Measurements from ENCODE around the gene ODF4.
"Not testable (repeated sequence)": the region's sequence is repeated elsewhere in the genome, so short reads cannot be mapped to it uniquely, and the experiment has no call there.

The ODF4 gene

DNA sequence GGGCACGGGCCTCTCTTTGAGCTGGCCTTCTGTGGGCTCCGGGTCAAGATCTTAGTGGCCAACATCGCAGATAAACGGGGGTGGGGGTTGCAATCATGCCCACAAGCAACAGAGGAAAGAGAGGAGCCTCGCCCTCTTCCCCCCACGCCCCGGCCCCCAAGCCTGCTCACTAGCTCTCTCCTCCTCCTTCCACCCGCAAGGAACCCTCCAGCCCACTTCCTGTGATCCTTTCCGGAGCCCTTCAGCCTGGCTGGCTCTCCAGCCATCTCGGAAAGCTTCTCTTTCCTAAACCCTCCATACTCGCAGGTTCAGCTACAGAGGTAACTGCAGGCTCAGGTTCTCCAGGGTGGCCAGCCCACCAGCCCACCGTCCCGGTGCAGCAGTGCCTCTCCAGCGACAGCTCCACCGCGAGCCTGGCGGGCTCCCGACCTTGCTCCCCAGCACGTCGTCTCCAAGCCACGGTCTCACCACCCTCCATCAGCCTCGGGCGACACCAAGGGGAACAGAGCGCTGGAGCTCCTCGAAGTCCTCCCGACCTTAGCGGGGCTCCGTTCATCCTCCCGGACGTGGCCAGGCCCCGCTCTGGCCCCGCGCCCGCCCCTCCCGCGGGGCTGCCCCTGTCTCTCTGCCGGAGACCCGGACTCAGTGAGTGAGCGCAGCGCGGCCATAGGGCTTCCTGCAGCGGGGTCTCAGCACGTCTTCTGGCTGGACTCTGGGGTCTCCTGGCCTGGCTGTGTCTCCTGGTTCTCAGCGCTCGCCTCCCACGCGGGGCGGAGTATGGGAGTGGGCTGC is 12.9 kb upstream of the ODF4 start:
- peak; percentile 71 for DNase-seq (ENCODE audit: low spot score)

DNA sequence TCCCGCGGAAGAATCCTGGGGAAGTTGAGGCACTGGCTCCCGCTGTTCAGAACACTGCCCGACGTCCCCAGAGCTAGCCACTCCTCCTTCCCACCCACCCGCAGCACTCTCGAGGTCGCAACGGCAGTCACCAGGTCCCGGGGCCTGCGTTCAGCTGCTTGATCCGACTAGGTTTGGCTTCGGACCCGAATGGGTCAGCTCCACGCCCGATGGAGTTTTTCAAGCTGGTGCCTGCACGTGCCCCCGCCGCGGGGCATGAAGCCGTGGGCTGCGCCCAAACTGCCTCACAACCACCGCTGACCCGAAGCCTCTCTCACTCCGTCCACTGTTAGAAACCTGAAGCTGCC is 12.4 kb upstream of the ODF4 start:
- no peak for DNase-seq (ENCODE audit: low spot score)

GRCh38 chr17:8332128-8332527 is 7.5 kb upstream of the ODF4 start:
- DNase-seq (ENCODE audit: low spot score) = no peak

DNA sequence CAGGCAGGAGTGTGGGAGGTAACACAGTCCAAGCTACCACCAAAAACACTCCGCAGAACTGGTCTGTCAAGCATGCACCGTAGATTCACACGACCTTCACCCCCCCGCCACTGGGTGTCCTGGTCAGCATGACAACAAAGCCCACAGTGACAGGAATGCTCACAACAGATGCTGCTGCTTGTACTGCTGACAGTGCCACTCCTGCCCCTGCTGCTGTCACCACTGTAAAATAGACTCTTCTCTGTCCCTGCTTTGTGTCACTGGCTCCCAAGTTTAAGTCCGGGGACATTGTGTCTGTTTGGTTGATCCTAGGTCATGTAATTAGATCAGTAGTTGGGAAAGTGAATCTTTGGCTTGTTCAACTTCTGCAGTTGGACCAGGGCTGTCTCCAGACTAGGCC is 7.0 kb upstream of the ODF4 start:
- DNase-seq (ENCODE audit: low spot score) = no peak

- DNase-seq (ENCODE audit: low spot score) = no peak
Measured at GRCh38 chr17:8333281-8333680, 6.4 kb upstream of the ODF4 start.

GRCh38 chr17:8337802-8338752 is 1.6 kb upstream of the ODF4 start:
- DNase-seq (ENCODE audit: low spot score) = no peak

DNA sequence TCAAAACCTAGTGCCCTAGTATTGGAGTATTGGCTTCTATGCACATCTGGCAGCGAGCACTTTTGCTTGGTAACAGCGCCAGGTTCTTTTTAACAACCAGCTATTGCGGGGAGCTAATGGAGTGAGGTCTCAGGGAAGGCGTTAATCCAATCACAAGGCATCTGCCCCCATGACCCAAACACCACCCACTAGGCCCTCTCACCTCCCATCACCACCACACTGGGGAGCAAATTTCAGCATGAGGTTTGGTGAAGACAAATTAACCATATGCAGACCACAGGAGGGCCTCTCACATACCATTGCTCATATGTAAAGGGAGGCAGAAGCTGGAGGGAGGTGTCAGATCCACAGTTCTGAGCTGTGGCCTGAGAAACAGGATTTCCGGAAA is 893 bp upstream of the ODF4 start:
- no peak for DNase-seq (ENCODE audit: low spot score)

- DNase-seq (ENCODE audit: low spot score) = no peak
Measured at GRCh38 chr17:8341456-8341855, 1.8 kb downstream of the ODF4 start.

DNA sequence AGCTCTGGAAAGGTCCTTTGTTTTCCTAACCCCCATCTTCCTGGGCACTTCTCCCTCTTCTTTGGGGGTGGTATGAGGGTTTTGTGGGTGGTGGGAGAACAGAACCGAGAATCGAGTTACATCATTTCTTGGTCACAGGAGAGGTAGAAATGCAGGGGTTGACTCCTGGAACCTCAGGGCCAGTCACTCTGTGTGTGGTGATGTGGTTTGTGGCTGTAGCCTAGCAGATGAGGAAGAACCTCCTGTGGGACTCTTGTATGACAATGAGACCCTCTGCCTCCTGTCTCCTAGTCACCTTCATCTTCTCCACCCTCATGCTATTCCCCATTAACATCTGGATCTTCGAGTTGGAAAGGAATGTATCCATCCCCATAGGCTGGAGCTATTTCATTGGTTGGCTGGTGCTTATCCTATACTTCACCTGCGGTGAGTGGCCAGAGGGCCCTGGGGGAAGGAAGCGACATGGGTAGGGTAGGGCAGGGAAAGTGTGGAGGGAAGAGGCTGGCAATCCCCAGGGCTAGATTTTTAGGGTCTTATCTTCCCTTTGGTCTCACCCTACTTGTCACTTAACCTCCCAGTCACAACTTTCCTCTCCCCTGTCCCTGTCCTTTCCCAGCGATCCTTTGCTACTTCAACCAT is 5.5 kb downstream of the ODF4 start:
- DNase-seq (ENCODE audit: low spot score) = no peak

DNA sequence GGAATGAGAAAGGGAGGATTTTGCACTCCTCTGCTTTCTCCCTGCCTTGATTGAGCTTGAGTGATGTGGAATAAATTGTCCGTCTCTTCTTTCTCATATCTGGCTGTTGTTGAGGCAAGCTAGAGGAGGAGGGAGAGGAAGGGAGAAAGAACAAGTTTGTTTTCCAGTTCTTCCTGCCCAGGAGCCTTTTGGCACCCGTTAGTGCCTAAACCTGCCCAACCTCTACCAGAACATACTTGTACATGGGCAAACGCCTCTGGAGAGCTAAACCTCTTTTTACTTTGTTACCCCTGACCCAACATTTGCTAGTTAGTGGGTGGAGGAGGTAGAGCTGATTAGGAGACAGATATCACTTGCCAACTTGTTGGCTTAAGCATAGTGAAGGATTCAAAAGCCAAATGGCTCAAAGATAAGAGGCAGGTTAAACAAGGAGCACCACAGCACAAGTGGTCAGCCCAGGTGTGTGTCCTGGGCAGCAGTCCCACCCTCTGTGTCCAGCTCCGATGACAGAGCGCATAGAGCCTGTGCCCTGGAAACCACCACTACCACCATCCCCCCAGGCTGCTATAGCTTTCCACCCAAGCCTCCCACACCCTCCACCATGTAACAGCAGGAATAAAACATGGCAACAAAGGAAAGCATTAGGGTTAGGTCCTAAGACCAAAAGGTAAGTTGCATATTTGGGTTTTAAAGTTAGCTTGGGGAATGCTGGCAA is 6.5 kb downstream of the ODF4 start:
- no peak for DNase-seq (ENCODE audit: low spot score)

- not testable (repeated sequence) for DNase-seq (ENCODE audit: low spot score)
Measured at GRCh38 chr17:8347001-8347400, 7.4 kb downstream of the ODF4 start.

GRCh38 chr17:8350339-8350738 is 10.7 kb downstream of the ODF4 start:
- DNase-seq (ENCODE audit: low spot score) = no peak

GRCh38 chr17:8353736-8354135 is 14.1 kb downstream of the ODF4 start:
- DNase-seq (ENCODE audit: low spot score) = no peak

DNA sequence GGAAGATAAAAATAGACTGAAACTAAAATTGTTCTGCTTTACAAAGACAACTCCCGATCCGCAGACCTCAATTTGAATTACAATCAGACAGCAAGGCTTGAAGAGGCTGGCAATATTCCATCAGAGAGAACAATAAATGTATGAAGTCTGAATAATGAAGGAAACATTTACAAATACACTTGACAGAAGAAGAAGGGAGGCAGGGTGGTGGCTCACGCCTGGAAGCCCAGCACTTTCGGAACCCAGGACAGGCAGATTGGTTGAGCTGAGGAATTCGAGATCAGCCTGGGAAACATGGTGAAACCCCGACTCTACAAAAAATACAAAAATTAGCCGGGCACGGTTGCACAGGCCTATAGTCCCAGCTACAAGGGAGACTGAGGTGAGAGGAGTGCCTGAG is 14.6 kb downstream of the ODF4 start:
- DNase-seq (ENCODE audit: low spot score) = no peak

DNA sequence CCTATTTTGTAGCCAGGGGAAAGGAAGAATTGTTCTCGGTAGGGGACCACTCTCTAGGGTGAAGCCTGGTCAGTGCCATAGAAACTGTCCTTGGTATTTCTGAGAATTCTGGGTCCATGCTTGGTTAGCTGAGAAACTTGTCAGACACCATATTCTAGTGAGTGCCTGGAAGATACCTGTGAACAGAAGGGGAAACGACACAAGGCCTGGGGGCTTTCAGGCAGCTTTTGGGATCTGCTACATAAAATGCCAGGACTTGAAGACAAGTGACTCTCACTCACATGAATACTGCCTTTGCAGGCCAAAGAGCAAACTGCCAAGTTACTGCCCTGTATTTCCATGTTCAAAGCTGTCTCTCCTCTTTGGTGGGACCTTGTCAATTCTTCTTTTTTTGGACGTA is 18.3 kb downstream of the ODF4 start:
- no peak for DNase-seq (ENCODE audit: low spot score)

DNA sequence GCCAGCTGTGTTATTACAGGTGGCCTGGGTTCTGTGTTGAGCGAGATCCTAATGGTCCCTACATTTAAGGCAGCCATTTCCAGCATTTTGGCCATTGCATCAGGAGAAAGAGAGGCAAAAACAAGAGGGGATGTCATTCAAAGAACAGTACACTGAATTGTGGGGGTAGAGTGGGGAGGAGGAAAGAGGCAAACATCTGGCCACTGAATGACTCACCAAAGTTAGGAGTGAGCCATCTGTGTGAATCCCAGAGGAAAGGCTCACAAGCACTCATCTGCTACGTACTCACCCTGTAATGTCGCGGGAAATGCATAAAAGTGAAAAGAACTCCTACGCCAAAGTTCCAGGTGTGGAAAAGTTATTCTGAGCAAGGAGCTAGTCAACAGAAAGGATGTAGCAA is 20.1 kb downstream of the ODF4 start:
- DNase-seq (ENCODE audit: low spot score) = peak; percentile 86

GRCh38 chr17:8360260-8360659 is 20.6 kb downstream of the ODF4 start:
- no peak for DNase-seq (ENCODE audit: low spot score)

DNA sequence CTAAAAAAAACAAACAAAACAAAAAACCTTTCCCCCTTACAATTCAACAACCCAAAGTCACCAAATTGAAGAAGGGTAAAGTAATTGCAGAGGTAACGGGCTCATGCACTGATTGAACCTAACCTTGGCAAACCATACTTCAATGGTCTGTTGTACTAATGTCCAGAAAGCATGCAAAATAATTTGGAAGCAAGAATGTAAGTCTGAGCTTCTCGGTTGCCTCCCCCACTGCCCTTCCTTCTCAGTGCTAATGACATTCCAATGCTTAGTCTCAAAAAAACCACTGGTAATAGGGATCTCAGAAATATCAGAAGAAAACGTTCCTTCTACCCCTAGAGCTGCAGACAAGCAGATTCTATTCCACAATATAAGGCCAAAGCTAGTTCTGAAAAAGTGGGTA is 21.1 kb downstream of the ODF4 start:
- DNase-seq (ENCODE audit: low spot score) = no peak

- DNase-seq (ENCODE audit: low spot score) = peak; percentile 19
Measured at GRCh38 chr17:8362651-8363332, 23.2 kb downstream of the ODF4 start.

GRCh38 chr17:8365143-8365542 is 25.5 kb downstream of the ODF4 start:
- no peak for DNase-seq (ENCODE audit: low spot score)

DNA sequence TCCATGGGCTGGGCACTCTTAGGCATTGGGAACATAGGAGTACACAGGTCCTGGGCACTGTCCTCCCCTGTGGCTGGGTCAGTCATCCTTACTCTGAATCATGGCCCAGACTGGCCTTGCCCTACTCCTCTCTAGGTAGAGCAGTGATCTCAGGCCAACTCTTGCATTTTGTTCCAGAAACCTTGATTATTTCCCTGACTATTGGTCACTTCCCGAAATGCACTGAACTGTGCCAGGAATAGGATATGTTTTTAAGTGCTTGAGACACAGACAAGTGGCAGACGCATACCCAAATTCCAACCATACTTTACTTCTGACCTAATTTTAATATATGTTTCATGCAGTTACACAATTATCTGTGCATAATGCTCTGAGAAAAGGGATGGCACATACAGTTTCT is 26.6 kb downstream of the ODF4 start:
- DNase-seq (ENCODE audit: low spot score) = peak; percentile 43

DNA sequence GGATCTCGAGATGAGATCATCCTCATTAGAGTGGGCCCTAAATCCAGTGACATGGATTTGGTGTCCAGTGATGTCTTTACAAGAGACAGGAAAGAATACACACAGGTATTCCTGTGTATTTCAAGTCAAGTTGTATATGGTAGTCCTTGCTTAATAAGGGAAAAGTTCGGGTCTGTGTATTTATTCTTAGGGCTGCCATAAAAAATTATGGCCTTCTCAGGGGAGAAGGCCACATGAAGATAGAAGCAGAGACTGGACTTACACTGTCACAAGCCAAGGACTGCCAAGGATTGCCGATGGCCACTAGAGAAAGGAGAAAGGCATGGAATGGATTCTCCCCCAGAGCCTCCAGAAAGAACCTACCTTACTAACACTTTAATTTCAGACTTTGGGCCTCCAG is 28.6 kb downstream of the ODF4 start:
- no peak for DNase-seq (ENCODE audit: low spot score)
